DMS 273 (cell line): ENCODE results near the gene NXPE3.

Experiments used
- DNase-seq: peaks from one replicate; lab custom pipeline; 2025; ENCODE audit not compliant: unreplicated experiment; lab: John Stamatoyannopoulos, UW

Gene NXPE3

DNA sequence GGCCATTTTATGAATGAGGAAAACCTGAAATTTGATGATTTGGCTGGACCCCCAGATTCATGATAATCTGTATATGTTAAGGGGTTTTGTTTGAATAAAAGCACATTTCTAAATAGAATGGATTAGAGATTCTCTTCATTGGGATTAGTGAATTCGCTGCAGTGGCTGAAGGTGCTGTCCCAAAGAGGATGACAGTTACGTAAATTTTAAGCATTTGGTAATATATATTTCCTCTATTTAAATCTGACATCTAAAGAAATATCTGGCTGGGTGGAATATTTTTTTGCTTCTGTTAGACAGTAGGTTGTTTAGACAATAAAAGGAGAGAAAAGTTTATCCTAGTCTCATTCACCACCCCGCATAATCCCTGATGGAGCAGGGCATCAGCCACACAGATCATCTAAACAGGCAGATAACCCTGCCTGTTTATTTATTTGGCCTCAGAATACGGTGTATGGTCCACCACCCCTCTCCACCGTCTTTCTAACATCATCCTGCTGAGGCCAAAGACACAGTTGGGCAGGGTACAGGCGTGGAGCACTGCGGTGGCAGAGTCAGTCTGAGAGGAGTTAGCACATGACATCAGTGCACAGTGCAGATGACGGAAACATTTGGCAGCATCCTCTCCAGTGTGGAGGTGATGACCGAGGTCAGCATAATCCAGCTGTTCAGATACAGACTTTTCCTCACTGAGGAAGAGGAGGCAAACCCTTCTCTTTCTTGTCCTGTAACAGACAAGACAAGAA lies 49.9 kb downstream of the NXPE3 start:
- peak; percentile 16 for DNase-seq

DNA sequence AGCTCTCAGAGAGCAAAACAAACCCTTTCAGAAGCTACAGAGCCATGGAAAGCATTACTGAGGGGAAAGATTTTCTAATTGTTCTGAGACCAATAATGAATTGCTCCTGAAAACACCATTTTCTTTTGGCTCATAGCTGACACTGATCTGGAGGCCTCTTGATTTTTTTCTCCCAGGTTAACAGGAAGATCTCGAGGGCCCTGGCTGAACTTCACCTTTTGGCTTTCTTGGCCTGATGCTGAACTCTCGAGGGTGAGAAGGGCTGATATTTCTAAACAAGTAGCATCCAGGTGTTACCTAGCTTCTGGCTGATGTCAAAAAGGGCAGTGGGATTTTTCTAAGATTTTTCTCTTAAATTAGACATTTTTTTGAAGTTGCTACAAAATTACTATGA lies 50.4 kb downstream of the NXPE3 start:
- DNase-seq, result no peak

DNA sequence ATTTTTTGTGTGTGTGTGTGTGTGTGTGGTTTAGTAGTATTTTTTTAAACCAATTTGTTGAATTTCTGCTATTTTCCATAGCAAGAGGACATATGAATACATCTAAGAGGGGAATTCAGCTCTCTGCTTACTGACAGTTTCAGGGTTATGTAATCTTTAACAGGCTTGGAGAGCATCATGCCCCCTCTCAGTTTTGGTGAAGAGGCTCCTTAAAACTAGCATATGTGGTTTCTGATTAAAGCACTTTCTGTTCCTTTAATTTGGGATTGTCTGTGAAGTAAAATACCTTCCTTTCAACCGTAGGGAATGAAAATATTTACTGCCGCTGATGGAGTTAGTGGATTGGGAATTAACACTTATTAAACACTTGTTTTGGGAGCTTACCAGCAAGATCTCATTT lies 50.9 kb downstream of the NXPE3 start:
- DNase-seq, result no peak

GRCh38 chr3:101833446-101833974 lies 54.5 kb downstream of the NXPE3 start:
- no peak for DNase-seq

DNA sequence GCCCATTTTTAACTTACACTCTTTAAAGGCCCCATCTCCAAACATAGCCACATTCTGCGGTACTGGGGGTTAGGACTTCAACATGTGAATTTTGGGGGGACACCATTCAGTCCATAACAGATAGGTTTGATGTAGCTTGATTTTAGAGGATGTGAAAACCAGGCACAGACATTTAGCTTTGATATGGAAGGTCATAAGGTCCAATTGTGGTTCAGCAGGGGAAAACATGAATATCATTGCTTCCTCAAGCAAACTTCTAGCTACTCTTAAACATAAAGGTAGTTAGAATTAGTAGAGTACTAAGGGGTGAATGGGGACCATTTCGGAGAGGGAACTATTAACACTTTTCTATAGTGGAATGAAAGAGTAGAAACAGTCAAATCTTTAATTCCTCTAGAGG lies 56.7 kb downstream of the NXPE3 start:
- DNase-seq, result no peak

DNA sequence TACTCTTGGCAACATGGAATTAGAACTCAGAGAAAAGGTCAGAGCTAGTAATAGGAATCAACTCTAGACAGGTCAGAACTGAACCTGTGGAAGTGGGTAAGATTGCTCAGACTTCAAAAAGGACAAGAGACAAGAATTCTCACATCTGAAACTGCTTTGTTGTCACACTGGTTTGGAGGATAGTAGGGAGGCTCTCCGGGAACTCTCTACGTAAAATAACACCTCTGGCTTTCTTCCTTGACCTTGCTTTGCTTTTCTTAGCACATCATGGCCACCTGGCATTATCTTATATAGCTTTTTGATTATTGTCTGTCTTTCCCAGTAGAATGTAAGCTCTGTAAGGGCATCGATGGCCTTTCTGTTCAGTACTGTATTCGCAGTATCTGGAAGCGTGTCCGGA lies 57.1 kb downstream of the NXPE3 start:
- no peak for DNase-seq

GRCh38 chr3:101836652-101837598 lies 57.9 kb downstream of the NXPE3 start:
- peak; percentile 75 for DNase-seq

- no peak for DNase-seq
Observed at GRCh38 chr3:101838691-101839090, 59.7 kb downstream of the NXPE3 start.

DNA sequence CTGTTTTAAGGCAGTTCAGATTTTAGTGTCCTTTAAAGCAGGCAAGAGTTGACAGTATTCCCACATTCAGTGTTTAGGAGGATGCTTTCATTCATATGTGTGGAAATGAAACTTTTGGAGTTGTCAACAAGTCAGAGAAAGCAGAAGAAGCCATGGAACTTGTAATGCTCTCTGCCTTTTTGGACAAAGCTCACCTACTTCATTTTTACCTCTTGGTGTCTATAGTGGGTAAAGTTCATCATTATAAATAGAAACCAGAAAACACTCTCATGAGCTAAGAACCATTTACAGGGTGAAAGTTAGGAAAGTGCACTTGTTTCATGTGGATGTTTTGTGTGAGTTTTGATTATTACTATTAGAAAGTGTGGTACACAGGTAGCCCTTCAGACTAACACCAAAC lies 61.1 kb downstream of the NXPE3 start:
- no peak for DNase-seq

GRCh38 chr3:101842245-101842934 lies 63.4 kb downstream of the NXPE3 start:
- no peak for DNase-seq

DNA sequence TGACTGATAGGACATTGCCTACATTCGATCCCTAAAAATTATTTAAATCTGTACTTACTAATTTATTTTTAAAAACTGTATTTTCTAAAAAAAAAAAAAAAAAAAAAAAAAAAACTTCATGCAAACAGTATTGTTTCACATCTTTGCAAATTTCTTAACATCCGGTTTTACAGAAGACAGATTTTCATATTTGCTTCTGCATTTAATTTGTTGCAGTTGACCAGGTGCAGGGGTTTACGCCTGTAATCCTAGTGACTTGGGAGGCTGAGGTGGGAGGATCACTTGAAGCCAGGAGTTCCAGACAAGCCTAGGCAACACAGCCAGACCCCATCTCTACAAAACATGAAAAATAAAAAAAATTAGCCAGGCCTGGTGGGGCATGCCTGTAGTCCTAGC lies 63.9 kb downstream of the NXPE3 start:
- no peak for DNase-seq

- no peak for DNase-seq
Observed at GRCh38 chr3:101845425-101845824, 66.4 kb downstream of the NXPE3 start.

GRCh38 chr3:101846709-101847108 lies 67.7 kb downstream of the NXPE3 start:
- peak; percentile 22 for DNase-seq

- no peak for DNase-seq
Observed at GRCh38 chr3:101847328-101847727, 68.3 kb downstream of the NXPE3 start.

- no peak for DNase-seq
Observed at GRCh38 chr3:101848326-101848725, 69.3 kb downstream of the NXPE3 start.

DNA sequence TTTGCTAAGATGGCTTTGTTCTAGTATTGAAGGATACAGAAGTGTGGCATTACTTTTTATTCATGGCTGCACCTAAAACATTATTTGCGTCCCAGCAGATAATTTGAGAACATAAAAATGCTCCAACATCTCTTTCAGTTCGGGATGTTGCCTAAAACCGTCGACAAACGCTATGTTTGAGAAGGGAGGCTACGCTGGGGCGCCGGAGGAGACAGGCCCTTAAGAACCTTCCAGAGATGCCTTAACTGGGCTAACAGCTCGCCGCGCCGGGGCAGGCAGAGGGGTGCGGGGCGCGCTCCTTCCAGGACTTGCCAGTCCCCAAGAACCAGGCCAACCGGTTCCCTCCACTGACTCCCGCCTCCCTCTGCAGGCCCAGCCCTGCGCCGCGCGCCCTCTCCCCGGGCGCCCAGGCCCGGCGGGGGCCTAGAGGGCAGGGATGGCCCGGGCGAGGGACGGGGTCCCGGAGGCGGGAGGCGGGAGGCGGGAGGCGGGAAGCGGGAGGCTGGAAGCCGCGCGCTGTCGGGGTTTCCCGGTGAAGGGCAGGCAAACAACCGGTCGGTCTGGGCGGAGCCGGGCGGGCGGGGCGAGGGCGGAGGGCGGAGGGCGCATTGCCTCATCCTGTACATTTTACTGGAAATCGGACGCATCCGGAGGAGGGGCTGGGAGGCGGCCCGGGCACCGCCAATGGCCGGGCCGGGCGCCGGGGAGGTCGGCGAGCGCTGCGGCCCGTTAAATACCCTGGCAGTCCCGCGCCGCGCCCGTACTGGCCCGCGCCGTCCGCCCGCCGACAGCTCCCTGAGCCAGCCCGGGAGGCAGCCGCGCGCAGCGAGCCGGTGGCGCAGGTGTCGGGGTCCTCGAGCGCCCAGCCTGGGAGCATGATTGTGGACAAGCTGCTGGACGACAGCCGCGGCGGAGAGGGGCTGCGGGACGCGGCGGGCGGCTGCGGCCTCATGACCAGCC lies 70.0 kb downstream of the NXPE3 start, which contains the start of gene NFKBIZ:
NFKBIZ (plus strand) TSS at position 761 of the 960 bp plus-strand sequence; CDS start at position 876, 115 bp downstream.
- DNase-seq, result peak; percentile 97

GRCh38 chr3:101849714-101850245 lies 70.8 kb downstream of the NXPE3 start:
- peak; percentile 88 for DNase-seq

GRCh38 chr3:101850246-101851051 lies 71.4 kb downstream of the NXPE3 start:
- DNase-seq, result peak; percentile 50
